Activated CD4-positive, alpha-beta memory T cell treated with anti-CD3 and anti-CD28 coated beads for 36 hours (primary cell): ENCODE measurements around the gene PFKFB4. TPM values are rescaled to one million over a fixed set of nuclear protein-coding genes. Genes with fewer than 3 reads are reported as not detected.

Experiments
- CTCF ChIA-PET: fragments of 350-600 bp; sonication (Branson Sonifier 250); formaldehyde crosslinking; loops from one replicate; lab custom pipeline; 2021; ENCODE audit warnings: antibody characterized with exemption, inconsistent platforms; lab: Charles Lee
- POLR2A ChIA-PET: fragments of 350-600 bp; sonication (Branson Sonifier 250); formaldehyde crosslinking; loops from one replicate; lab custom pipeline; 2021; ENCODE audit warnings: antibody characterized with exemption; lab: Charles Lee
- DNase-seq: peaks from one replicate; pipeline ENCODE4 v3.0.0-alpha.2; 2020
- H3K27ac Mint-ChIP-seq: one replicate; pipeline ENCODE4 v1.8.0; 2021; ENCODE audit warnings: mixed read lengths
- H3K27me3 Mint-ChIP-seq: one replicate; pipeline ENCODE4 v1.8.0; 2021; ENCODE audit warnings: mixed read lengths
- H3K36me3 Mint-ChIP-seq: one replicate; pipeline ENCODE4 v1.8.0; 2021; ENCODE audit warnings: mixed read lengths
- H3K4me1 Mint-ChIP-seq: one replicate; pipeline ENCODE4 v1.8.0; 2021; ENCODE audit warnings: low read depth, mixed read lengths
- H3K4me3 Mint-ChIP-seq: one replicate; pipeline ENCODE4 v1.8.0; 2021; ENCODE audit warnings: mild to moderate bottlenecking, mixed read lengths
- H3K9me3 Mint-ChIP-seq: one replicate; pipeline ENCODE4 v1.8.0; 2021; ENCODE audit warnings: mixed read lengths
- intact Hi-C: fragments of 100-400 bp; cut with micrococcal nuclease; formaldehyde crosslinking; loops from one replicate; pipeline ENCODE4 v1.15.1; 2023
- total RNA-seq, 2 experiments: library from RNA; stranded (reverse); gene quantifications; one replicate each; pipeline ENCODE4 v1.2.3, GENCODE V29; 2021

Gene PFKFB4
- total RNA-seq, 2 experiments from 2014 or later = 19.4 to 22.4 TPM

DNA sequence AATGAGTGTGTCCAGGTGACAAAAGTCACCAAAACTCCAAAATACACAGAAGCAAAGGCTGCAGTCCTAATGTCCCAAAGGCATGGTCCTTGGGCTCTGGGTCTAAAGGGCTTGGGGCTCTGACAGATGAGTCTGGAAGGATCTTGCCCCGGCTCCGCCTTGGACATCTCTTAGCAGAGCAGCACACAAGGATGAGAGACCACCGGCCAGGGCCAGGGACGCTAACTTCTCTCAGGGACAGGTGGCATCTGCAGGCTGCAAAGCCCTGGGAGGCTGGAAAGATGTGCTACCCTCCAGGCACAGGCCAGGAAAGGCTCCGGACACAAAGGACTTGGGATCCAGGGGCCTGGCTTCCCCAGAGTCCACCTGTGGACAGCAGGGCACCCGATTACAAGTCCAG lies 38.5 kb downstream of the PFKFB4 start:
- H3K4me1 Mint-ChIP-seq = peaks cover 54% of the 10 kb centered on the region
- ChIA-PET CTCF (no interaction called here), POLR2A (no interaction called here)

GRCh38 chr3:48516571-48516970 lies 40.0 kb downstream of the PFKFB4 start:
- Mint-ChIP-seq H3K27me3 (no peaks in the 10 kb centered on the region), H3K27ac (peak overlapping the region; percentile 54), H3K9me3 (no peaks in the 10 kb centered on the region), H3K4me1 (peaks cover 59% of the 10 kb centered on the region), H3K36me3 (no peaks in the 10 kb centered on the region), H3K4me3 (no peak overlapping the region)
- peak; percentile 57 for DNase-seq
- intact Hi-C loops = no loop called here
- POLR2A ChIA-PET = interaction anchor here (0.6 to 1.3 kb wide), 2 partner anchors 44 to 61 kb away, joined by 3 to 5 read pairs; no protein-coding TSS in a partner anchor
- CTCF ChIA-PET = interaction anchor here (1.3 to 2.0 kb wide), 2 partner anchors 80 to 116 kb away, joined by 5 to 6 read pairs; no protein-coding TSS in a partner anchor

More for the DNA sequence above, 38.5 kb downstream of the PFKFB4 start:
- intact Hi-C loops = no loop called here
- Mint-ChIP-seq H3K27me3 (no peaks in the 10 kb centered on the region), H3K4me3 (no peak overlapping the region), H3K36me3 (no peaks in the 10 kb centered on the region), H3K27ac (no peak overlapping the region), H3K9me3 (no peaks in the 10 kb centered on the region)
- DNase-seq = no peak

DNA sequence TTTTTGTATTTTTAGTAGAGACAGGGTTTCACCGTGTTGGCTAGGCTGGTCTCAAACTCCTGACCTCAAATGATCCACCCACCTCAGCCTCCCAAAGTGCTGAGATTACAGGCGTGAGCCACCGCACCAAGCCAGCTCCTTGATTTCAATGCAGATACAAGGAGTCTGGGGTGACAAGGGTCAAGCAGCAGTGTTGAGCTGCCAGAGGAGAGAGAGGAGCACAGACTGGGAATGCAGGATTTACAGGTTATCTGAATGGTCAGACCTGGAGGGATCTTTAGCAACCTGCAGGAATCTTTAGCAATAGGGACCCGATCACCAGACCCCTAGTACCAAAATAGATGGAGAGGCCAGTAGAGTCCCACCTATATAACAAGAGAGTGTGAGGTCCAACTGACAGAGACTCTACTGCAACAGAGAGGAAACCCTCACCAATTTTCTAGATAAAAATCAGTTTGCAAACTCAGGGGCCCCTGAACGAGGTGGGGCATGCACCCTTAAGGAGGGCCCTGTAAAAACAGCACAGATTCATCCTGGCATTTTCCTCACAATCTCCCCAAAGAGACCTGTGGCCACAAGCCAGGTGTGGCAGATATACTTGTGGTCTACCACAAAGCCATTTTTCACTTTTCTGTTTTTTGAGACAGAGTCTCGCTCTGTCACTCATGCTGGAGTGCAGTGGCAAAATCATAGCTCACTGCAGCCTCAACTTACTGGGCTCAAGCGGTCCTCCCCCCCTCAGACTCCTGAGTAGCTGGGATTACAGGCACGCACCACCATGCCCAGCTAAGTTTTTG lies 42.0 kb downstream of the PFKFB4 start:
- H3K27me3 Mint-ChIP-seq = no peaks in the 10 kb centered on the region
- DNase-seq = peak; percentile 51
- peak overlapping the region; percentile 28 for H3K27ac Mint-ChIP-seq
- H3K9me3 Mint-ChIP-seq = no peaks in the 10 kb centered on the region
- no peak overlapping the region for H3K4me3 Mint-ChIP-seq
- CTCF ChIA-PET = interaction anchor here (0.5 to 2.0 kb wide), 4 partner anchors 35 to 321 kb away, joined by 3 to 12 read pairs (median 4); no protein-coding TSS in a partner anchor
- intact Hi-C loops = loop anchor here (1.0 kb wide), 1 partner anchor 7 kb away; no protein-coding TSS in a partner anchor
- H3K4me1 Mint-ChIP-seq = peaks cover 59% of the 10 kb centered on the region
- POLR2A ChIA-PET = interaction anchor here (1.3 to 1.4 kb wide), 2 partner anchors 10 to 42 kb away, joined by 4 read pairs; partner anchors contain the start of gene SHISA5
- H3K36me3 Mint-ChIP-seq = no peaks in the 10 kb centered on the region

- Mint-ChIP-seq H3K27me3 (no peaks in the 10 kb centered on the region), H3K9me3 (no peaks in the 10 kb centered on the region), H3K4me3 (no peak overlapping the region), H3K36me3 (no peaks in the 10 kb centered on the region), H3K4me1 (peaks cover 47% of the 10 kb centered on the region), H3K27ac (no peak overlapping the region)
- POLR2A ChIA-PET = interaction anchor here (1.0 kb wide), 1 partner anchor 45 kb away, joined by 3 read pairs; a partner anchor contains a TSS
- DNase-seq = no peak
- CTCF ChIA-PET = interaction anchor here (1.0 to 1.2 kb wide), 3 partner anchors 39 to 111 kb away, joined by 3 read pairs; no protein-coding TSS in a partner anchor
- intact Hi-C loops = no loop called here
These were observed 45.1 kb downstream of the PFKFB4 start for GRCh38 chr3:48511551-48511950.

DNA sequence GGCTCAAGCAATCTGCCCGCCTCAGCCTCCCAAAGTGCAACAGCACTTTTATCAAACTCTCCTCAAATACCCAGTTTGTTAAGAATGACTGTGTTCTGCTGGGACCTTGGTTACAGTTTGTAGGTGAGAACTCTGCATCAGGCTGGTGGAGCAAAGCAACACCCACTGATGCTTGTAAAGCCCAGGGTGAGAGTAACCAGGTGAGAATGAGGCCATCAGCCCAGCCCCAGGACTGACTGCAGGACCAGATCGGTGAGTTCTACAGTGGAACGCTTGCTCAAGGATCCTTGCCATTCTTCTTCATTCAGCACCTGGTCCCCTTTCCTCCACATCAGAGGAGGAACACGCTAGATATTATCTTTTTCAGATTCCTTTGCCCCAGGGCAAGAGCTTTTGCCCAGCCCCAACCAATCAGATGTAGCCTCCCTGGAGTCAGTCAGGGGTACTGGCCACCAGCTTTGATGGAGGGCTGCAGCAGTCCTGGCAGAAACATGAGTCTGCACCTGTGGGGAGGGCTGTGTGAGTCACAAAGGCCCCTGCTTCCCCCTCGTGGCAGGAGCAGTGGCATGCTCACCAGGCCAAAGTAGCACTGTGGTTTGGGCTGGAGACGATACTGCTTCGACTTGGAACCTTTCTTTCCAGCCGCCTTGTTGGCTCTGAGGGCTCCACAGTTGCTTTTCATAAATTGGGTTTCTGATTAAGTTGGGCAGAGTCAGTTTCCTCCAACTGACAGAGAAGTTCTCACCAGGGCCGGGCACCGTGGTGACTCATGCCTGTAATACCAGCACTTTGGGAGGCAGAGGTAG lies 49.1 kb downstream of the PFKFB4 start:
- H3K27me3 Mint-ChIP-seq = no peaks in the 10 kb centered on the region
- H3K36me3 Mint-ChIP-seq = no peaks in the 10 kb centered on the region
- no peaks in the 10 kb centered on the region for H3K9me3 Mint-ChIP-seq
- intact Hi-C loops = loop anchor here (1.0 to 2.0 kb wide), 4 partner anchors 8 to 49 kb away; partner anchors contain the start of gene PFKFB4
- H3K4me3 Mint-ChIP-seq = no peak overlapping the region
- DNase-seq = peak; percentile 84
- peaks cover 42% of the 10 kb centered on the region for H3K4me1 Mint-ChIP-seq
- POLR2A ChIA-PET = interaction anchor here (0.7 to 1.4 kb wide), 4 partner anchors 12 to 128 kb away, joined by 3 to 5 read pairs (median 3); partner anchors contain the start of gene SLC26A6
- CTCF ChIA-PET = interaction anchor here (0.8 to 4.3 kb wide), 9 partner anchors 8 to 320 kb away, joined by 3 to 25 read pairs (median 4); partner anchors contain the start of gene CDC25A
- peak overlapping the region; percentile 74 for H3K27ac Mint-ChIP-seq

DNA sequence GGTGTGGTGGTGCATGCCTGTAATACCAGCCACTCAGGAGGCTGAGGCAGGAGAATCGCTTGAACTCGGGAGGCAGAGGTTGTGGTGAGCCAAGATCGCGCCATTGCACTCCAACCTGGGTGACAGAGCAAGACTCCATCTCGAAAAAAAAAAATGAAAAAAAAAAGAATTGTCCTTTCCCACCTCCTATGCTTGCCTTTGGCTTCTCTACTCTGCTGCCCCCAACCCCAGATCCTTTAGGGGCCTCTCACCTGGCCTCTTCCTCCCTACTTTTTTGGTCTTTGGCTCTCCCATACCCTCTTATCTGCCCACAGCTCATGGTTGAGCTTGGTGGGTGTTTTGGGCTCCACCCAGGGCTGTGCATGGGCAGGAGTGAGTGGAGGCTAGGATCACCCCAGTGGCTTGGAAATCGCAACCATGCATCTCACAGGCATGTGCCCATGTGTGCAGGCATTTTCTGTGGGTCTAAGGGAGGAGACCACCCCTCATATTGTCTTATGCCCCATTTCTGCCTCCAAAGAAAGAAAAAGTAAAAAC lies 50.6 kb downstream of the PFKFB4 start:
- no peak for DNase-seq
- Mint-ChIP-seq H3K4me1 (peaks cover 50% of the 10 kb centered on the region), H3K4me3 (no peak overlapping the region), H3K36me3 (peaks cover 3% of the 10 kb centered on the region), H3K9me3 (no peaks in the 10 kb centered on the region), H3K27me3 (no peaks in the 10 kb centered on the region), H3K27ac (no peak overlapping the region)
- intact Hi-C loops = loop anchor here (2.0 kb wide), 2 partner anchors 43 to 51 kb away; partner anchors contain the start of gene PFKFB4
- CTCF ChIA-PET = interaction anchor here (2.8 kb wide), 1 partner anchor 70 kb away, joined by 14 read pairs; no protein-coding TSS in a partner anchor
- POLR2A ChIA-PET = interaction anchor here (0.6 to 0.7 kb wide), 2 partner anchors 39 to 438 kb away, joined by 3 to 4 read pairs; no protein-coding TSS in a partner anchor

- Mint-ChIP-seq H3K9me3 (no peaks in the 10 kb centered on the region), H3K4me3 (peak overlapping the region; percentile 27), H3K27me3 (no peaks in the 10 kb centered on the region), H3K4me1 (peaks cover 50% of the 10 kb centered on the region), H3K27ac (no peak overlapping the region), H3K36me3 (peaks cover 5% of the 10 kb centered on the region)
- DNase-seq = no peak
- ChIA-PET POLR2A (interaction anchor here (0.5 to 2.2 kb wide), 5 partner anchors 27 to 205 kb away, joined by 3 to 6 read pairs (median 5); partner anchors contain the start of gene PFKFB4), CTCF (interaction anchor here (0.7 to 2.8 kb wide), 2 partner anchors 44 to 69 kb away, joined by 3 to 14 read pairs; no protein-coding TSS in a partner anchor)
- intact Hi-C loops = no loop called here
These were observed 51.5 kb downstream of the PFKFB4 start for GRCh38 chr3:48505146-48505545.

- peaks cover 50% of the 10 kb centered on the region for H3K4me1 Mint-ChIP-seq
- ChIA-PET CTCF (interaction anchor here (0.7 to 2.8 kb wide), 3 partner anchors 45 to 68 kb away, joined by 3 to 14 read pairs (median 3); no protein-coding TSS in a partner anchor), POLR2A (interaction anchor here (0.5 to 2.2 kb wide), 7 partner anchors 10 to 316 kb away, joined by 3 to 6 read pairs (median 4); partner anchors contain the start of genes CDC25A and PFKFB4)
- H3K27ac Mint-ChIP-seq = peak within 1 kb of the TSS; percentile 77
- peak within 1 kb of the TSS; percentile 80 for H3K4me3 Mint-ChIP-seq
- H3K9me3 Mint-ChIP-seq = no peaks in the 10 kb centered on the region
- H3K36me3 Mint-ChIP-seq = peaks cover 5% of the 10 kb centered on the region
- intact Hi-C loops = no loop called here
- DNase-seq = peak; percentile 67
- no peaks in the 10 kb centered on the region for H3K27me3 Mint-ChIP-seq
These were observed 52.3 kb downstream of the PFKFB4 start, which contains the start of gene SHISA5 for GRCh38 chr3:48504051-48504946. Gene SHISA5 (minus strand): TSS chr3:48504174. CDS start chr3:48504094, 80 bp downstream.

DNA sequence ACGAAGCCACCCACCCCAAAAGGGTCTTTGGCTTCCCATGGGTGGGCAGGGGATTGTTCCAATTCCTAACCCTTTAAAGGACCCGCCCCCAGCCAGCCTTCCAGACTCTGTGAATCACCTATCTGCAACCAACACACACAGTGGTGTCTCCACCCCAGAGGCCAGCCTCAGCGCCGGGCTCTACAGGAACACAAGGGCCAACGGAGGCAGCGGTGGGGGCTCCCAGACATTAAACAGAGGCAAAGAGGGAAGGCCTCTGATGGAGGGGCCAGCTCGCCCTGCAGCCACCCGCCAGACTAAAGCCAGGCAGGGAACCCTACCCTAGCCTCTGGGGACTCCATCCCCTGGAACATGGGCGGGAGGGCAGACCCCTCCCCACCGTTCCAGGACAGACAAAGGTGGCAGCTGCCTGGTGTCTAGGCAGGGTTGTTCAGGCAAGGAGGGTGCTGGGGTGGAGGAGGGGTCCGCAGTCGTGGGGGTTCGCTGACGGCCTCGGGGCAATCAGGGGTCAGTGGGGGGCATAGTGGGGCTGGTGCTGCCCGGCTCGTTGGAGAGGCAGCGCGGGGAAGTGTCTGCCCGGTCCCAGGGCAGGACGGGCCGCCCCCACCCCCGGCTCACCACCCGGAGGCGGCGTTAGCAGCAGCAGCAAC lies 53.1 kb downstream of the PFKFB4 start:
- POLR2A ChIA-PET = interaction anchor here (1.0 to 2.2 kb wide), 5 partner anchors 11 to 315 kb away, joined by 3 to 6 read pairs (median 5); partner anchors contain the start of genes CDC25A and PFKFB4
- Mint-ChIP-seq H3K27ac (peak overlapping the region; percentile 77), H3K4me1 (peaks cover 50% of the 10 kb centered on the region), H3K36me3 (peaks cover 6% of the 10 kb centered on the region), H3K9me3 (no peaks in the 10 kb centered on the region), H3K4me3 (peak overlapping the region; percentile 80), H3K27me3 (no peaks in the 10 kb centered on the region)
- peak; percentile 35 for DNase-seq
- CTCF ChIA-PET = interaction anchor here (0.9 to 2.8 kb wide), 3 partner anchors 25 to 68 kb away, joined by 3 to 14 read pairs (median 3); no protein-coding TSS in a partner anchor
- intact Hi-C loops = no loop called here
